GM10248 (cell line): ENCODE data around the gene PSMD3.

Experiments
- CTCF ChIA-PET: fragments of 300-600 bp; sonication (Branson Sonifier 250); formaldehyde crosslinking; extraction: SDS; loops from one replicate; lab custom pipeline; 2021; ENCODE audit warnings: antibody characterized with exemption; lab: Yijun Ruan, JAX
- POLR2A ChIA-PET: fragments of 350-650 bp; sonication (Branson Sonifier 250); formaldehyde crosslinking; extraction: SDS; loops from one replicate; lab custom pipeline; 2020; ENCODE audit warnings: antibody characterized with exemption; lab: Yijun Ruan, JAX
- DNase-seq: peaks from one replicate; pipeline ENCODE4 v3.0.0; 2012; ENCODE audit errors: extremely low spot score
- CTCF ChIP-seq: IDR thresholded peaks from 2 replicates; pipeline ENCODE4 v1.5.1; 2012; ENCODE audit warnings: mild to moderate bottlenecking, low read depth; ENCODE audit errors: extremely low read depth, missing control alignments, control extremely low read depth

Gene PSMD3

GRCh38 chr17:39973496-39973895 is 7.1 kb upstream of the PSMD3 start:
- DNase-seq, result no peak
- CTCF ChIA-PET, result interaction anchor here (5.1 kb wide), 1 partner anchor 15 kb away, joined by 28 read pairs; no protein-coding TSS in a partner anchor
- POLR2A ChIA-PET, result no interaction called here
- no peak for TF ChIP-seq CTCF

- TF ChIP-seq CTCF, result no peak
- ChIA-PET CTCF (interaction anchor here (1.2 to 5.1 kb wide), 2 partner anchors 9 to 16 kb away, joined by 4 to 28 read pairs; no protein-coding TSS in a partner anchor), POLR2A (no interaction called here)
- no peak for DNase-seq
Measured at GRCh38 chr17:39974433-39974832, 6.2 kb upstream of the PSMD3 start.

GRCh38 chr17:39975801-39976200 is 4.8 kb upstream of the PSMD3 start:
- POLR2A ChIA-PET, result interaction anchor here (0.7 kb wide), 2 partner anchors 74 to 100 kb away, joined by 3 to 4 read pairs; no protein-coding TSS in a partner anchor
- no peak for DNase-seq
- TF ChIP-seq CTCF, result no peak
- CTCF ChIA-PET, result interaction anchor here (1.2 to 5.1 kb wide), 2 partner anchors 10 to 17 kb away, joined by 4 to 28 read pairs; no protein-coding TSS in a partner anchor

- no peak for DNase-seq
- POLR2A ChIA-PET, result no interaction called here
- no peak for TF ChIP-seq CTCF
- CTCF ChIA-PET, result interaction anchor here (1.0 to 3.8 kb wide), 13 partner anchors 11 to 358 kb away, joined by 3 to 42 read pairs (median 6); partner anchors contain the start of genes GSDMA, LRRC3C, MIEN1 and ORMDL3
Measured at GRCh38 chr17:39979016-39979670, 1.5 kb upstream of the PSMD3 start.

GRCh38 chr17:39979893-39980350 is 685 bp upstream of the PSMD3 start:
- POLR2A ChIA-PET, result interaction anchor here (0.6 kb wide), 1 partner anchor 358 kb away, joined by 3 read pairs; no protein-coding TSS in a partner anchor
- CTCF ChIA-PET, result interaction anchor here (0.9 to 3.8 kb wide), 27 partner anchors 8 to 359 kb away, joined by 3 to 42 read pairs (median 5); partner anchors contain the start of genes CSF3, GSDMA and MIEN1

More at GRCh38 chr17:39979893-39980350, 685 bp upstream of the PSMD3 start:
- DNase-seq, result no peak
- no peak for TF ChIP-seq CTCF
